Activated CD4-positive, alpha-beta T cell treated with anti-CD3 and anti-CD28 coated beads, Interleukin-2, amount 10 ng/mL, durations not matched to agents 7 days and 5 days (primary cell): ENCODE measurements around the gene GLS. TPM values are rescaled to one million over a fixed set of nuclear protein-coding genes. Genes with fewer than 3 reads are reported as not detected.

ENCODE experiments used
- CTCF ChIA-PET: fragments of 350-600 bp; sonication (Branson Sonifier 250); formaldehyde crosslinking; loops from one replicate; lab custom pipeline; 2021; ENCODE audit warnings: antibody characterized with exemption; lab: Charles Lee
- POLR2A ChIA-PET: fragments of 350-600 bp; sonication (Branson Sonifier 250); formaldehyde crosslinking; loops from one replicate; lab custom pipeline; 2021; ENCODE audit warnings: antibody characterized with exemption; lab: Charles Lee
- DNase-seq: peaks from one replicate; pipeline ENCODE4 v3.0.0-alpha.2; 2020
- H3K27ac Mint-ChIP-seq: one replicate; pipeline ENCODE4 v1.8.0; 2021; ENCODE audit warnings: mild to moderate bottlenecking, moderate library complexity, mixed read lengths
- H3K27me3 Mint-ChIP-seq: one replicate; pipeline ENCODE4 v1.8.0; 2021; ENCODE audit warnings: mixed read lengths
- H3K36me3 Mint-ChIP-seq: one replicate; pipeline ENCODE4 v1.8.0; 2021; ENCODE audit warnings: low read depth, mixed read lengths
- H3K4me1 Mint-ChIP-seq: one replicate; pipeline ENCODE4 v1.8.0; 2021; ENCODE audit warnings: mixed read lengths
- H3K4me3 Mint-ChIP-seq: one replicate; pipeline ENCODE4 v1.8.0; 2021; ENCODE audit warnings: mild to moderate bottlenecking, moderate library complexity, mixed read lengths
- H3K9me3 Mint-ChIP-seq: one replicate; pipeline ENCODE4 v1.8.0; 2021; ENCODE audit warnings: mixed read lengths
- total RNA-seq, 2 experiments: library from RNA; stranded (reverse); gene quantifications; one replicate each; pipeline ENCODE4 v1.2.3, GENCODE V29; 2021

GLS gene
- total RNA-seq, 2 experiments from 2014 or later: 142 to 155 TPM

- Mint-ChIP-seq H3K27ac (peak overlapping the region; percentile 88), H3K36me3 (peaks cover 92% of the 10 kb centered on the region), H3K27me3 (no peaks in the 10 kb centered on the region), H3K9me3 (no peaks in the 10 kb centered on the region), H3K4me1 (peaks cover 89% of the 10 kb centered on the region), H3K4me3 (no peak overlapping the region)
- CTCF ChIA-PET: interaction anchor here (0.6 to 1.3 kb wide), 3 partner anchors 11 to 26 kb away, joined by 3 to 4 read pairs (median 3); no protein-coding TSS in a partner anchor
- no peak for DNase-seq
- POLR2A ChIA-PET: interaction anchor here (0.7 kb wide), 1 partner anchor 9 kb away, joined by 3 read pairs; no protein-coding TSS in a partner anchor
Measured at GRCh38 chr2:190979906-190980629, 99.4 kb downstream of the GLS start.

DNA sequence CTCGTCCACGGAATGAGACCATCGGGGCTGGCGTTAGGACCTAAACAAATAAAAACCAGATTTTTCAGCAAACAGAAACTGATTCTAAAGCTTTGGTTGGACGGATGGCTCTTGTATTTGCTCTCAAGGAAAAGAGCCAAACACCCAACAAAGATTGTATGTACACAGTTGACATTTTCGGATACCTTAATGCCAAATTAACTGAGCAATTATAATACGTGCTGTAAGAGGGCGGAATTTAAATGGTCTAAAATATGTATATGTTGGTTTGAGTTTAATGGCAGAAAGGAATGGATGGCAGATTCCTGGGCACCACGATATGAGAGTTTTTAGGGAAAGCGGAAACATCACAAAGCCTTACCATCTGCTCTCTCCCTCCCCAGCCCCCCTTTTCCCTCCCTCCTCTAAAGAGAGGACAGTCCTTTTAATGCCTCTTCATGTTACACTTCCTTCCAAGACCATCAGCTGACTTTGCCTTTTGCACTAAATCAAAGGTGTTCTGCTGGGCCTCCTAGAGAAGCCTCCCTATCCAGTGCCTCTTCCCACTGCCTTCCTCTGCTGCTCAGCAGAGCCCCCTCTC is 100.1 kb downstream of the GLS start:
- ChIA-PET POLR2A (no interaction called here), CTCF (interaction anchor here (0.6 to 1.7 kb wide), 4 partner anchors 12 to 27 kb away, joined by 3 to 5 read pairs (median 4); no protein-coding TSS in a partner anchor)
- no peak overlapping the region for H3K4me3 Mint-ChIP-seq
- H3K4me1 Mint-ChIP-seq: peaks cover 89% of the 10 kb centered on the region
- H3K27me3 Mint-ChIP-seq: no peaks in the 10 kb centered on the region
- peaks cover 91% of the 10 kb centered on the region for H3K36me3 Mint-ChIP-seq
- DNase-seq: no peak
- peak overlapping the region; percentile 88 for H3K27ac Mint-ChIP-seq
- H3K9me3 Mint-ChIP-seq: no peaks in the 10 kb centered on the region

DNA sequence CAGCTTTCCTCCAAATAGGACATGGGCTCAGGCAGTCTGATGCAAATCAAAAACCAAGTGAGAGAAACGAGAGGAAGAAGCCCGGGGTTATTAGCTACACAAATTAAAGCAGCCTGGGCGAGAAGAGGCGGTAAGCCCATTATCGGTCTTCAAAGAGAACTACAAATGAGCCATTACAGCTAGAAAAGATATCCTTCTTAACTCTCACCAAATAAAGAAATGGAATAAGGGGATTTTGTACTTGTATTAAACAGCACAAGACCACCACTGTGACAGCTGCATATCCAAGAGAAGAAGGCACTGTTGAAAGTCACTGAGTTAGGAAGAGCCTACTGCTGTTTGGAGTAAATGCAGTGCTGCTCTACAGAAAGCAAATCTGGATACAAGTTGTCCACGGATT is 100.7 kb downstream of the GLS start:
- H3K4me1 Mint-ChIP-seq: peaks cover 90% of the 10 kb centered on the region
- CTCF ChIA-PET: interaction anchor here (1.3 to 1.7 kb wide), 2 partner anchors 13 to 19 kb away, joined by 4 to 5 read pairs; no protein-coding TSS in a partner anchor

GRCh38 chr2:190981733-190982132 is 101.1 kb downstream of the GLS start:
- Mint-ChIP-seq H3K9me3 (no peaks in the 10 kb centered on the region), H3K4me3 (no peak overlapping the region), H3K27ac (peak overlapping the region; percentile 33), H3K4me1 (peaks cover 89% of the 10 kb centered on the region), H3K27me3 (no peaks in the 10 kb centered on the region), H3K36me3 (peaks cover 92% of the 10 kb centered on the region)
- DNase-seq: no peak
- ChIA-PET CTCF (interaction anchor here (1.3 to 1.7 kb wide), 2 partner anchors 13 to 19 kb away, joined by 4 to 5 read pairs; no protein-coding TSS in a partner anchor), POLR2A (no interaction called here)

More for the DNA sequence above, 100.7 kb downstream of the GLS start:
- DNase-seq: no peak
- no peak overlapping the region for H3K4me3 Mint-ChIP-seq
- POLR2A ChIA-PET: no interaction called here
- no peaks in the 10 kb centered on the region for H3K27me3 Mint-ChIP-seq
- no peaks in the 10 kb centered on the region for H3K9me3 Mint-ChIP-seq
- H3K27ac Mint-ChIP-seq: peak overlapping the region; percentile 88
- H3K36me3 Mint-ChIP-seq: peaks cover 92% of the 10 kb centered on the region

GRCh38 chr2:190982262-190983034 is 101.8 kb downstream of the GLS start:
- no peak for DNase-seq
- POLR2A ChIA-PET: interaction anchor here (1.4 kb wide), 1 partner anchor 15 kb away, joined by 4 read pairs; no protein-coding TSS in a partner anchor

GRCh38 chr2:190984595-190984994 is 104.0 kb downstream of the GLS start:
- ChIA-PET CTCF (interaction anchor here (1.0 to 3.4 kb wide), 3 partner anchors 9 to 12 kb away, joined by 3 to 14 read pairs (median 6); no protein-coding TSS in a partner anchor), POLR2A (interaction anchor here (0.6 kb wide), 1 partner anchor 133 kb away, joined by 3 read pairs; no protein-coding TSS in a partner anchor)
- Mint-ChIP-seq H3K4me1 (peaks cover 88% of the 10 kb centered on the region), H3K9me3 (no peaks in the 10 kb centered on the region), H3K27me3 (no peaks in the 10 kb centered on the region), H3K4me3 (no peak overlapping the region), H3K27ac (peak overlapping the region; percentile 55), H3K36me3 (peaks cover 94% of the 10 kb centered on the region)
- no peak for DNase-seq

More at GRCh38 chr2:190982262-190983034, 101.8 kb downstream of the GLS start:
- CTCF ChIA-PET: interaction anchor here (1.1 to 1.7 kb wide), 3 partner anchors 8 to 71 kb away, joined by 3 to 5 read pairs (median 3); no protein-coding TSS in a partner anchor
- Mint-ChIP-seq H3K27ac (peak overlapping the region; percentile 77), H3K4me3 (no peak overlapping the region), H3K27me3 (no peaks in the 10 kb centered on the region), H3K36me3 (peaks cover 94% of the 10 kb centered on the region), H3K9me3 (no peaks in the 10 kb centered on the region), H3K4me1 (peaks cover 91% of the 10 kb centered on the region)

- H3K4me1 Mint-ChIP-seq: peaks cover 84% of the 10 kb centered on the region
- no peak for DNase-seq
- ChIA-PET POLR2A (no interaction called here), CTCF (interaction anchor here (1.0 to 3.4 kb wide), 4 partner anchors 12 to 162 kb away, joined by 3 to 14 read pairs (median 6); no protein-coding TSS in a partner anchor)
- peak overlapping the region; percentile 31 for H3K27ac Mint-ChIP-seq
- H3K9me3 Mint-ChIP-seq: no peaks in the 10 kb centered on the region
- H3K4me3 Mint-ChIP-seq: no peak overlapping the region
- H3K27me3 Mint-ChIP-seq: no peaks in the 10 kb centered on the region
- H3K36me3 Mint-ChIP-seq: peaks cover 93% of the 10 kb centered on the region
Measured at GRCh38 chr2:190986221-190986953, 105.8 kb downstream of the GLS start.

DNA sequence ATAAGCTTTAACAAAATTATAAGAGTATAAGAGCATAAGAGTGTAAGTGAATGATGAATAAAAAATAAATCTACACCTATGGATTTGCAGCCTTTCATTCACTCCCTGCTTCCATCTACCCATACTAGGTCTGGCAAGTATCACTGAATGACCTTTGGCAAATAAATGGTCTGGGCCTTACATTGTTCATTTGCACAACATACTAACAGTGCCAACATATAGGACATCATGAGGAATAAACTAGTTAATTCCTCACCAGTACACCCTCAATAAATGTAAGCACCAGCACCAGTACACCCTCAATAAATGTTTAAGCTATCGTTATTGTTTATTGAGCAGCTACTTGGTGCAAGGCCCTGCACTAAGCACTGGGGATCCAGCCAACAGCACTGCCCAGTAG is 106.5 kb downstream of the GLS start:
- ChIA-PET POLR2A (no interaction called here), CTCF (interaction anchor here (1.0 to 3.4 kb wide), 5 partner anchors 8 to 161 kb away, joined by 3 to 14 read pairs (median 4); no protein-coding TSS in a partner anchor)
- Mint-ChIP-seq H3K9me3 (no peaks in the 10 kb centered on the region), H3K27me3 (no peaks in the 10 kb centered on the region), H3K36me3 (peaks cover 89% of the 10 kb centered on the region), H3K4me1 (peaks cover 80% of the 10 kb centered on the region), H3K27ac (no peak overlapping the region), H3K4me3 (no peak overlapping the region)
- no peak for DNase-seq

DNA sequence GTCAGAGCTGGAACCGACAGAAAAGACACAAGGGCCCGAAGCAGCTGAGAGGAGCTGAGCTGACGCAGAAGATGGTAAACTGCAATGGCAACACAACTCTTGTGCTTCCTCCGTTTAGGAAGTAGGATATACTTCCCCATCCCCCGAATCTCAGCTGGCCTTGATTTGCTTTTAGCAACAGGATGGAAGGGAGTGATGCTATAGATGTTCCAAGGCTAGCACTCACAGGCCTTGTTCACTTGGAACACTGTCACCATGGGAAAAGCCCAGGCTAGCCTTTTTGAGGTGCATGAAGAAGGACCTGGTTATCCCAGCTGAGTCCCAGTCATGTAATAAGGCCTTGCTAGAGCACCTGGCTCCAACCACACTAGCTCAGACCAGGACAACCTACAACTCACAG is 107.3 kb downstream of the GLS start:
- POLR2A ChIA-PET: interaction anchor here (0.7 to 1.3 kb wide), 2 partner anchors 26 to 39 kb away, joined by 3 read pairs; partner anchors contain the start of gene STAT1
- CTCF ChIA-PET: interaction anchor here (1.5 to 1.8 kb wide), 5 partner anchors 9 to 35 kb away, joined by 3 to 8 read pairs (median 4); no protein-coding TSS in a partner anchor
- H3K27ac Mint-ChIP-seq: peak overlapping the region; percentile 81
- H3K9me3 Mint-ChIP-seq: no peaks in the 10 kb centered on the region
- H3K4me3 Mint-ChIP-seq: no peak overlapping the region
- peaks cover 88% of the 10 kb centered on the region for H3K36me3 Mint-ChIP-seq
- no peaks in the 10 kb centered on the region for H3K27me3 Mint-ChIP-seq
- DNase-seq: no peak
- peaks cover 77% of the 10 kb centered on the region for H3K4me1 Mint-ChIP-seq

DNA sequence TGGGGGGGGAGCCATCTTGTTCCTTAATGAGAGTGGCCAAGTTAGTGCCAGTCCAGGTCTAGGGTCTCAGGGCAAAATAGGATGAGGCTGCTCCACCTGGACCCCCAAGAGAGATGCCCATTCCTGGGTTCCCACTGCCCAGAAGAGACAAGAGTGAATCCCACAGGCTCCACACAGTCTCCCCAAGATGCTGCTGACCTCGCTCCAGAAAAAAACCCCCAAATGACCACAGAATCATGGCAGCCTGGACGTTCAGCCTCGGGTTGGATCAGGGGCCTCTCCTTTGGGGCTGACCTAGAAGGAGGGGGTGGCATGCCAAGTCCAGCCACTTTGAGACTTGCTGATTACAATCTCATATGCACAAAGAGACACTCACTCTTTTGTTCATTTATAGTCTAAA is 108.3 kb downstream of the GLS start:
- peak overlapping the region; percentile 2 for H3K27ac Mint-ChIP-seq
- H3K27me3 Mint-ChIP-seq: no peaks in the 10 kb centered on the region
- DNase-seq: no peak
- POLR2A ChIA-PET: interaction anchor here (0.6 to 1.3 kb wide), 3 partner anchors 10 to 28 kb away, joined by 3 read pairs; partner anchors contain the start of gene STAT1
- H3K36me3 Mint-ChIP-seq: peaks cover 90% of the 10 kb centered on the region
- CTCF ChIA-PET: interaction anchor here (0.7 to 1.6 kb wide), 7 partner anchors 9 to 85 kb away, joined by 3 to 6 read pairs (median 3); no protein-coding TSS in a partner anchor
- peaks cover 80% of the 10 kb centered on the region for H3K4me1 Mint-ChIP-seq
- no peaks in the 10 kb centered on the region for H3K9me3 Mint-ChIP-seq
- no peak overlapping the region for H3K4me3 Mint-ChIP-seq

DNA sequence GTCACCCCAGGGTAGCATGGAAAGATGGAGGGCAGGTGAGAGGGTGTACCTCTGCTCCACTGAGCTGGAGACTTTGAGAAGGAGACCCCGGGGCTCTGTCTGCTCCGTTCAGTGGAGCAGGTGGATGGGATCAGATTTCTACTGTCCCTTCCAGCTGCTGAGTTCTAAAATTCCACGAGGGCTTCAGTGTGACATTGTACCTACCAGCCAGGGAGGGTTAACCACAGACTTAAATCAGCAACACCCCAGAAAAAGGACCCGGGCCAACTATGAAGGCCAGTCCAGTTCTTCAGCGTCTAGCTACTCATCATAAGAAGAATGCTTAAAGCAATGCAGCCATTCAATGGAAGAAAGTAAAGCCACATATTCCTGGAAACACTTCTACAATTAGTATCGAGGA is 109.5 kb downstream of the GLS start:
- POLR2A ChIA-PET: no interaction called here

More for the DNA sequence above, 109.5 kb downstream of the GLS start:
- H3K4me3 Mint-ChIP-seq: no peak overlapping the region
- CTCF ChIA-PET: interaction anchor here (0.9 to 1.6 kb wide), 2 partner anchors 12 to 22 kb away, joined by 3 to 6 read pairs; no protein-coding TSS in a partner anchor
- peak overlapping the region; percentile 72 for H3K27ac Mint-ChIP-seq
- no peaks in the 10 kb centered on the region for H3K27me3 Mint-ChIP-seq
- H3K4me1 Mint-ChIP-seq: peaks cover 77% of the 10 kb centered on the region
- DNase-seq: no peak
- no peaks in the 10 kb centered on the region for H3K9me3 Mint-ChIP-seq
- H3K36me3 Mint-ChIP-seq: peaks cover 88% of the 10 kb centered on the region
